Left lobe of liver (tissue), 2 donors: ENCODE data around the gene CLIP2. TPM values are rescaled to one million over a fixed set of nuclear protein-coding genes. Genes with fewer than 3 reads are reported as not detected.
"Not testable (repeated sequence)": the region's sequence is repeated elsewhere in the genome, so short reads cannot be mapped to it uniquely, and the experiment has no call there.

ENCODE experiments used
- ATAC-seq: fragments of 200-7000 bp; cut with Tn5 transposase; one replicate; pipeline ENCODE4 v1.9.1; 2020; ENCODE audit warnings: mild to moderate bottlenecking, moderate library complexity
- DNase-seq: peaks from one replicate; pipeline ENCODE4 v3.0.0-alpha.2; 2020; ENCODE audit warnings: low spot score
- total RNA-seq: library from RNA; stranded (reverse); gene quantifications from one replicate; pipeline ENCODE4 v1.2.1, GENCODE V29; 2021
- donor health status: DM: no; HTN: no; CAD: no; lungs with moderate emphysema.
- donor health status: DM: no; HTN: yes; CAD: no.

Gene CLIP2
- total RNA-seq, 1 donor from 2014 or later = 5.4 TPM

GRCh38 chr7:74325210-74325565, 36.0 kb downstream of the CLIP2 start:
- DNase-seq (no peak), ATAC-seq (no peak)

GRCh38 chr7:74329225-74329624, 40.0 kb downstream of the CLIP2 start:
- no peak for ATAC-seq
- DNase-seq = no peak

DNA sequence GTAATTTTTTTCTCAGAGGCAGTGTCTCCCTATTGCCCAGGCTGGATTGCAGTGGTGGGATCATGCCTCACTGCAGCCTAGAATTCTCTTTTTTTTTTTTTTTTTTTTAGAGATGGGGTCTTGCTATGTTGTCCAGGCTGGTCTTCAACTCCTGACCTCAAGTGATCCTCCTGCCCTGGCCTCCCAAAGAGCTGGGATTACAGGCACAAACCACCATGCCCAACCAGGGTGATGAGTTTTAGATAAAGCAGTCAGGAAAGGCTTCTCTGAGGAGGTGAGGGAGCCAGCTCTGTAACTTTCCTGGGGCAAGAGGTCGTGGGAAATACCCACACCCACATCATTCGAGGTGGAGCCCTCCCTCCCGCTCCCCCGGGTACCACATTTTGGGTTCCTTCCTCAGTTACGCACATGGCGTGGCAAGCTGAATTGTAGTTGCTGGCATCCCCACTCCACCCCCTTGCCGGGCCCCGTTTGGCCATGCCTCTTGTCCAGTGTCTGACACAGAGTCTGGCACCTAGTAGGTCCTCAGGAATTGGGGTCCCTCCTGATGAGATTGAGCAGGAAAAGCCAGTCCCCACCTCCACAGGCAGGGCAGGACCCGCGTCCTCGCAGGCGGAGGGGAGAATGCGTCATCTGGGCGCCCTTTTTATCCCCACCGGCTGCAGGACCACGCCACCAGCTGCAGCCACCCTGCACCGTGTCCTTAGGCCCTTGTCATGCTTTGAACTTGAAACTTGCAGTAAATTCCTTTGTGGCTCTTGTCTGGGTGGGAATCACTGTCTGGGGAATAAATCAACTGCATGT, 43.4 kb downstream of the CLIP2 start:
- no peak for DNase-seq
- ATAC-seq = no peak

DNA sequence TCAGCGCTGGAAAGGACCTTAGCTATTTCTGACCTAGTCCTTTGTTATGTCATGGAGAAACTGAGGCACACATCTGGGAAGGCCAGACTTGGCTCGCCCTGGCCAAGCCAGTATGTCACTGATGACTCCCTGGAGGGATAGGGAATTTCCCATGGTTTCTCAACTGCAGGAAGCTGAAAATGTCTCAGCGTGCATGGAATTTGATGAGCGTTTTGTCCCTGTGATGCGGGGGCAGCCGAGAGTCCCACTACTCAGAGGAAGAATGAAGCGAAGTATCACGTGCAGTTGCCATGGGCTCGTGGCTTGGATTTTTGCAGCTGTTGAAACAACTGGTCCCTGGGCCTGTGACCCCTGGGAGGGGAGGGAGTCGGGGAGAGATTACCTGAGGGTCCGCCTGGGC, 44.8 kb downstream of the CLIP2 start:
- DNase-seq (no peak), ATAC-seq (no peak)

- no peak for ATAC-seq
- DNase-seq = no peak
Observed at GRCh38 chr7:74337926-74338325, 48.7 kb downstream of the CLIP2 start.

- DNase-seq (no peak), ATAC-seq (no peak)
Observed at GRCh38 chr7:74338366-74339108, 49.3 kb downstream of the CLIP2 start.

- DNase-seq, ATAC-seq: not testable (repeated sequence)
Observed at GRCh38 chr7:74339648-74340047, 50.4 kb downstream of the CLIP2 start.

DNA sequence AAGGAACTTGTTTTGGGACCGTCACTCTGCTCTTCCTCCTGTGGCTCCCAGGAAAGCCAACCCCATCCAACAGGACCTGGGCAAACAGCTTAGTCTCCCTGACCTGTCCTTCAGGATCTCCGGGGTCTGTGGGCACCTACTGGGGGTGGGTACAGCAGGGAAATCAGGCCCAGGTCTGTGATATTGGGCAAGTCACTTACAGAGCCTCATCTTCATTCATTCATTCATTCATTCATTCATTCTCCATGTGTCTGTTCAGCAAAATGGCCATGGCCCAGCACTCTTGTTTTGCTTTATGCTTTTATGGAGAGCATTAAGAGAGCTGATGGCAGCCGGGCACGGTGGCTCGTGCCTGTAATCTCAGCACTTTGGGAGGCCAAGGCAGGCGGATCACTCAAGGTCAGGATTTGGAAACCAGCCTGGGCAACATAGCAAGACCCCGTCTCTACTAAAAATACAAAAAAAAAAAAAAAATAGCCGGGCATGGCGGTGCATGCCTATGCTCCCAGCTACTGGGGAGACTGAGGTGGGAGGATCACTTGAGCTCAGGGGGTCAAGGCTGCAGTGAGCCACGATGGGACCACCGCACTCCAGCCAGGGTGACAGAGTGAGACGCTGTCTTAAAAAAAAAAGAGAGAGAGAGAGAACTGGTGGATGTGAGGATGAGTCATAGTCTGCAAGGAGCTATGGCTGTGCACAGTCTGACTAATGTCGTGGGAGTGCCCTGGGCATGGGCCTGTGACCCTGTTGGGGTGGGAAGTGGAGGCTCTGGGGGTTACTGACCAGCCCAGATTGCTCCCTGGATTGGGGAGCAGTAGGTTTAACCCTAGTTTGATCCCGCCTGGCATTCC, 54.3 kb downstream of the CLIP2 start:
- ATAC-seq = no peak
- DNase-seq = no peak

GRCh38 chr7:74344132-74344496, 54.9 kb downstream of the CLIP2 start:
- ATAC-seq = no peak

GRCh38 chr7:74344786-74345185, 55.6 kb downstream of the CLIP2 start:
- no peak for ATAC-seq
- DNase-seq = no peak

More at GRCh38 chr7:74344132-74344496, 54.9 kb downstream of the CLIP2 start:
- DNase-seq = no peak

DNA sequence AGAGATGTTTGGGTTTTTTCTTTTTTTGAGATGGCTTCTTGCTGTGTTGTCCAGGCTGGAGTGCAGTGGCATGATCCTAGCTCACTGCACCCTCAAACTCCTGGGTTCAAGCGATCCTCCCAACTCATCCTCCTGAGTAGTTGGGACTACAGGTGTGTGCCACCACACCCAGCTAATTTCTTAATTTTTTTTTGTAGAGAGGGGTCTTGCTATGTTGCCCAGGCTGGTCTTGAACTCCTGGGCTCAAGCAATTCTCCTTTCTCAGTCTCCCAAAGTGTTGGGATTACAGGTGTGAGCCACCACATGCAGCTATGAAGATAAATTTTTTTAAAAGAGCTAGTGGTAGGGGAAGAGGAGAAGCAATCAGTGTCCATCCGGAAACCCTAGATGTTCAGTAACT, 56.8 kb downstream of the CLIP2 start:
- DNase-seq (no peak), ATAC-seq (no peak)

GRCh38 chr7:74349621-74350020, 60.4 kb downstream of the CLIP2 start:
- ATAC-seq (no peak), DNase-seq (no peak)

DNA sequence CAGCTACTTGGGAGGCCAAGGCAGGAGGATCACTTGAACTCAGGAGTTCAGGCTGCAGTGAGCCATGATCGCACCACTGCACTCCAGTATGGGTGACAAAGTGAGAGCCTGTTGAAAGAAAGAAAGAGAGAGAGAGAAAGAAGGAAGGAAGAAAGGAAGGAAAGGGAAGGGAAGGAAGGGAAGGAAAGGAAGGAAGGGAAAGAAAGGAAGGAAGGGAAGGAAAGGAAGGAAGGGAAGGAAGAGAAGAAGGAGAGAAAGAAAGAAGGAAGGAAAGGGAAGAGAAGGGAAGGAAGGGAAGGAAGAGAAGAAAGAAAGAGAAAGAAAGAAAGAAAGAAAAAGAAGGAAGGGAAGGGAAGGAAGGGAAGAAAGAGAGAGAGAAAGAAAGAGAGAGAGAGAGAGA, 61.5 kb downstream of the CLIP2 start:
- ATAC-seq (no peak), DNase-seq (no peak)

- no peak for DNase-seq
- ATAC-seq = no peak
Observed at GRCh38 chr7:74351836-74352235, 62.6 kb downstream of the CLIP2 start.

DNA sequence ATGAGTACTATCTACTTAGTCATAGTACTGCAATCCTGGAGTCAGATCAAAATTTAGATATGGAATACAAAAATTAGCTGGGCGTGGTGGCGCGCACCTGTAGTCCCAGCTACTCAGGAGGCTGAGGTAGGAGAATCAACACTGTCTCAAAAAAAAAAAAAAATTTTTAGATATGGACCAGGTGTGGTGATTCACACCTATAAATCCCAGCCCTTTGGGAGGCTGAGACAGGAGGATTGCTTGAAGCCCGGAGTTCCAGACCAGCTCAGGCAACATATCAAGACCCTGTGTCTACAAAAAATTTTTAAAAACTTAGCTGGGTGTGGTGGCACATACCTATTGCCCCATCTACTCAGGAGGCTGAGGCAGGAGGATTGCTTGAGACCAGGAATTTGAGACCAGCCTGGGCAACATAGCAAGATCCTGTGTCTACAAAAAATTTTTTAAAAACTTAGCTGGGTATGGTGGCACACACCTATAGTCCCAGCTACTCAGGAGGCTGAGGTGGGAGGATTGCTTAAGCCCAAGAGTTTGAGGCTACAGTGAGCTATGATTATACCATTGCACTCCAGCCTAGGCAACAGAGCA, 63.4 kb downstream of the CLIP2 start:
- DNase-seq, ATAC-seq: not testable (repeated sequence)

- DNase-seq (no peak), ATAC-seq (no peak)
Observed at GRCh38 chr7:74354009-74354408, 64.8 kb downstream of the CLIP2 start.

DNA sequence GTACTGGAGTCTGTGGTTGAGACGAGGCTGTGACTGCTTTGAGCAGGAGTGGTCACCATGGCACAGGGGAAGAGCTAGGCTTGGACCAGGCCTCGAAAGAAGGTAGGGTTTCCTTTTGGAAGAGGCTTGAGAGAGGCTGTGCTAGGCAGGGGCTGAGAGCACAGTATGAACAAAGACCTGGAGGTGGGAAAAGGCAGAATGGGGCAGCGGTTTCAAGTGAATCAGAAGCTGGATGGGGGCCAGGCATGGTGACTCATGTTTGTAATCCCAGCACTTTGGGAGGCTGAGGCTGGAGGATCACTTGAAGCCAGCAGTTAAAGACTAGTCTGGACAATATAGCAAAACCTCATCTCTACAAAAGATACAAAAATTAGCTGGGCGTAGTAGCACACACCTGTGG, 65.9 kb downstream of the CLIP2 start:
- ATAC-seq = no peak
- no peak for DNase-seq

- no peak for ATAC-seq
- DNase-seq = no peak
Observed at GRCh38 chr7:74356589-74357315, 67.5 kb downstream of the CLIP2 start.

DNA sequence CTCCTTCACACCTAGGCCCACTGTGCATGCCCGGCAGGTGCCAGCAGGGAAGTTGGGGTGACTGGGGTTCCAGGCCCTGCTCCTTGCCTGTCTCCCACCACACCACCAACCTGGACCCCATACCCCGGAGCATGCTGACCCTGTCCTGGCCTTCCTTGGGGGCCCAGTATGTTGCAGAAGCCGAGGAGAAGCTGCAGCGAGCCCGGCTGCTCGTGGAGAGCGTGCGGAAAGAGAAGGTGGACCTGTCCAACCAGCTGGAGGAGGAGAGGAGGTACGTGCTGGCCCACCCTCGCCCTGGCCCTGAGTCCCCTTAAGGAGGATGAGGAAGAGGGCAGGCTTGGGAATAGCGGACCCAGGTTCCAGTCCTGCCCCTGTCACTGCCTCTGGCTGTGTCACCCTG, 70.8 kb downstream of the CLIP2 start:
- ATAC-seq = no peak
- DNase-seq = no peak

DNA sequence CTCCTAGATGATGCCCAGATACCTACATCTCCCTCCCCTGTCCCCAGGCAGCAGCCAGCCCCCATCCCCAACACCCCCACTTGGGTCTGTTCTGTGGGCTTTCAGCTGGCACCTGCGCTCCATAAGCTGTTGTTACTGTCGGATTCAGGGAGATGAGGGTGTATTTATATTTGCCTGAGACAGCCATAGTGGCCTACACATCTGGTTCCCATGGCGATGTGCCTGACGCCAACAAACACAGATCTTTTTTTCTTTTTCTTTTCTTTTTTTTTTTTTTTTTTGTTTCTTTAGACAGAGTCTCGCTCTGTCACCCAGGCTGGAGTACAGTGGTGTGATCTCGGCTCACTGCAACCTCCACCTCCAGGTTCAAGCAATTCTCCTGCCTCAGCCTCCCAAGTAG, 73.1 kb downstream of the CLIP2 start:
- DNase-seq = no peak
- ATAC-seq = no peak
